MV-4-11 (cell line): ENCODE results near the gene ATXN7L1.
"Not testable (repeated sequence)": the region's sequence is repeated elsewhere in the genome, so short reads cannot be mapped to it uniquely, and the experiment has no call there.

Source experiments
- DNase-seq: peaks from one replicate; lab custom pipeline; 2025; lab: John Stamatoyannopoulos, UW

ATXN7L1 gene

GRCh38 chr7:105614341-105614840, 262.0 kb downstream of the ATXN7L1 start:
- no peak for DNase-seq

GRCh38 chr7:105613611-105614330, 262.6 kb downstream of the ATXN7L1 start:
- no peak for DNase-seq

GRCh38 chr7:105612806-105613205, 263.6 kb downstream of the ATXN7L1 start:
- DNase-seq, result no peak

- no peak for DNase-seq
Observed at GRCh38 chr7:105611856-105612775, 264.3 kb downstream of the ATXN7L1 start.

- no peak for DNase-seq
Observed at GRCh38 chr7:105610165-105610930, 266.1 kb downstream of the ATXN7L1 start.

GRCh38 chr7:105602325-105603305, 273.8 kb downstream of the ATXN7L1 start:
- DNase-seq, result no peak

GRCh38 chr7:105600720-105601550, 275.5 kb downstream of the ATXN7L1 start:
- DNase-seq, result no peak

- DNase-seq, result no peak
Observed at GRCh38 chr7:105599551-105599950, 276.8 kb downstream of the ATXN7L1 start.

GRCh38 chr7:105599080-105599479, 277.3 kb downstream of the ATXN7L1 start:
- not testable (repeated sequence) for DNase-seq

- no peak for DNase-seq
Observed at GRCh38 chr7:105596866-105597265, 279.5 kb downstream of the ATXN7L1 start.

GRCh38 chr7:105594034-105594433, 282.4 kb downstream of the ATXN7L1 start:
- DNase-seq, result no peak

GRCh38 chr7:105591522-105591921, 284.9 kb downstream of the ATXN7L1 start:
- DNase-seq, result no peak

GRCh38 chr7:105590793-105591192, 285.6 kb downstream of the ATXN7L1 start:
- DNase-seq, result no peak

- DNase-seq, result peak; percentile 61
Observed at GRCh38 chr7:105589356-105590077, 286.9 kb downstream of the ATXN7L1 start.

- DNase-seq, result no peak
Observed at GRCh38 chr7:105587909-105588635, 288.3 kb downstream of the ATXN7L1 start.

- DNase-seq, result no peak
Observed at GRCh38 chr7:105585850-105586500, 290.4 kb downstream of the ATXN7L1 start.

- DNase-seq, result no peak
Observed at GRCh38 chr7:105584165-105584564, 292.2 kb downstream of the ATXN7L1 start.

GRCh38 chr7:105583061-105583460, 293.3 kb downstream of the ATXN7L1 start:
- DNase-seq, result no peak
